Measurements from ENCODE around the gene ADORA2A. TPM values are rescaled to one million over a fixed set of nuclear protein-coding genes. Genes with fewer than 3 reads are reported as not detected.

Gene ADORA2A
- total and polyA plus RNA-seq, 10 of the 15 experiments (the other 5 are each of a cell fraction or from before 2014, with no cell fraction given) = 0.69 to 31.2 (median 18.3) TPM

DNA sequence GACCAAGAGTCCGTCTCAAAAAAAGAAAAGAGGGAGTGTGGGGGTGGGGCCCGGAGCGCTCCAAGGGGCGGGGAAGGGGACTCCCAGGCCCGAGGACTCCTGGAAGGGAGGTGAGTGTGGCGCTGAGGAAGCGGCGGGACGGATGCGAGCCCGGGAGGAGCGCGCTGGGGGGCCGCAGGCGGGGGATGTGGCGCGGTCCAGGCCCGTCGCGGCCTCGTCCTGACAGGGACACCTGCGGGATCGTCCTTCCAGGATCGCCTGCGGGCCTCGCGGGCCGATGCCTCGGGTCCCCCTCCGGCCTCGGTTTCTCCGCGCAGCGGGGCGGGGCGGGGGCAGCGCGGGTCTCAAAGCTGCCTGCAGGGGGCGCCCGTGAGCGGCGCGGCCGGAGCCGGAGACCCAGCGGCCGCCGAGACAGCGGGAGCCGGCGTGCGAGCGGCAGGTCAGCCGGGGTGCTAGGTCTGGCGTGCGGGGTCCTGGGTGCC is 3.8 kb upstream of the ADORA2A start:
- no peak overlapping the region for H3K9ac ChIP-seq (ENCODE audit: control insufficient read depth, insufficient read depth, low read length)
- no peaks in the 10 kb centered on the region for H3K9me3 ChIP-seq (replicated peaks; ENCODE audit: control insufficient read depth, insufficient read depth, low read length)
- SMC1A ChIA-PET (ENCODE audit: uncharacterized antibody, unreplicated experiment) = interaction anchor here (0.8 to 8.9 kb wide), 8 partner anchors 13 to 100 kb away, joined by 3 to 48 read pairs (median 4); no protein-coding TSS in a partner anchor
- POLR2A ChIA-PET = interaction anchor here (0.8 to 3.7 kb wide), 2 partner anchors 11 to 80 kb away, joined by 5 to 13 read pairs; no protein-coding TSS in a partner anchor
- peaks cover 19% of the 10 kb centered on the region for H3K4me1 ChIP-seq (ENCODE audit: control insufficient read depth, insufficient read depth, low read length)
- peak; percentile 64 for ATAC-seq
- H3K27ac ChIP-seq (ENCODE audit: control insufficient read depth, insufficient read depth) = no peak overlapping the region
- peak overlapping the region; percentile 77; the same call in 1 of the 2 replicates for H3K4me3 ChIP-seq
- H3K4me2 ChIP-seq (ENCODE audit: control insufficient read depth, insufficient read depth) = peak overlapping the region; percentile 30; the same call in 1 of the 2 replicates
- FAIRE-seq = no peak
- in situ Hi-C loops (cut with MboI) = no loop called here
- no peaks in the 10 kb centered on the region for H3K27me3 ChIP-seq (replicated peaks in 1 of 2; ENCODE audit: control insufficient read depth in 2 of 2, insufficient read depth in 2 of 2, low read length in 1 of 2)
- peak overlapping the region; percentile 59 for H2AFZ ChIP-seq (ENCODE audit: control insufficient read depth, low read depth, low read length)
- H3K79me2 ChIP-seq (ENCODE audit: control insufficient read depth, insufficient read depth, low read length) = peaks cover 36% of the 10 kb centered on the region
- no peaks in the 10 kb centered on the region; a peak in 1 of 4 replicates for H3K36me3 ChIP-seq (ENCODE audit: control insufficient read depth in 2 of 2, insufficient read depth in 2 of 2, low read length in 1 of 2)
- intact Hi-C loops (cut with micrococcal nuclease; ENCODE audit: unreplicated experiment) = no loop called here
- no peaks in the 10 kb centered on the region for H4K20me1 ChIP-seq (ENCODE audit: control insufficient read depth, insufficient read depth)
- DNase-seq (ENCODE audit: low read depth, low spot score) = no peak
- BruUV-seq (replicated peaks) = no TSS peak
- 1% methylated on average over 27 of the region's 56 CpGs for WGBS (ENCODE audit: insufficient coverage, insufficient replicate concordance, low lambda C conversion rate, missing lambda C conversion rate)
- CTCF ChIA-PET = interaction anchor here (0.6 to 19.9 kb wide), 14 partner anchors 8 to 393 kb away, joined by 3 to 332 read pairs (median 6); no protein-coding TSS in a partner anchor
- RAD21 ChIA-PET (ENCODE audit: unreplicated experiment) = interaction anchor here (0.7 to 10.4 kb wide), 10 partner anchors 10 to 99 kb away, joined by 3 to 107 read pairs (median 4); no protein-coding TSS in a partner anchor
- no peak for TF ChIP-seq ESRRA (IDR thresholded peaks at IDR 0.05; ENCODE audit: low read length)
- no peak for TF ChIP-seq KLF5 (IDR thresholded peaks at IDR 0.05; ENCODE audit: partially characterized antibody)
- TF ChIP-seq, protein P1, sequence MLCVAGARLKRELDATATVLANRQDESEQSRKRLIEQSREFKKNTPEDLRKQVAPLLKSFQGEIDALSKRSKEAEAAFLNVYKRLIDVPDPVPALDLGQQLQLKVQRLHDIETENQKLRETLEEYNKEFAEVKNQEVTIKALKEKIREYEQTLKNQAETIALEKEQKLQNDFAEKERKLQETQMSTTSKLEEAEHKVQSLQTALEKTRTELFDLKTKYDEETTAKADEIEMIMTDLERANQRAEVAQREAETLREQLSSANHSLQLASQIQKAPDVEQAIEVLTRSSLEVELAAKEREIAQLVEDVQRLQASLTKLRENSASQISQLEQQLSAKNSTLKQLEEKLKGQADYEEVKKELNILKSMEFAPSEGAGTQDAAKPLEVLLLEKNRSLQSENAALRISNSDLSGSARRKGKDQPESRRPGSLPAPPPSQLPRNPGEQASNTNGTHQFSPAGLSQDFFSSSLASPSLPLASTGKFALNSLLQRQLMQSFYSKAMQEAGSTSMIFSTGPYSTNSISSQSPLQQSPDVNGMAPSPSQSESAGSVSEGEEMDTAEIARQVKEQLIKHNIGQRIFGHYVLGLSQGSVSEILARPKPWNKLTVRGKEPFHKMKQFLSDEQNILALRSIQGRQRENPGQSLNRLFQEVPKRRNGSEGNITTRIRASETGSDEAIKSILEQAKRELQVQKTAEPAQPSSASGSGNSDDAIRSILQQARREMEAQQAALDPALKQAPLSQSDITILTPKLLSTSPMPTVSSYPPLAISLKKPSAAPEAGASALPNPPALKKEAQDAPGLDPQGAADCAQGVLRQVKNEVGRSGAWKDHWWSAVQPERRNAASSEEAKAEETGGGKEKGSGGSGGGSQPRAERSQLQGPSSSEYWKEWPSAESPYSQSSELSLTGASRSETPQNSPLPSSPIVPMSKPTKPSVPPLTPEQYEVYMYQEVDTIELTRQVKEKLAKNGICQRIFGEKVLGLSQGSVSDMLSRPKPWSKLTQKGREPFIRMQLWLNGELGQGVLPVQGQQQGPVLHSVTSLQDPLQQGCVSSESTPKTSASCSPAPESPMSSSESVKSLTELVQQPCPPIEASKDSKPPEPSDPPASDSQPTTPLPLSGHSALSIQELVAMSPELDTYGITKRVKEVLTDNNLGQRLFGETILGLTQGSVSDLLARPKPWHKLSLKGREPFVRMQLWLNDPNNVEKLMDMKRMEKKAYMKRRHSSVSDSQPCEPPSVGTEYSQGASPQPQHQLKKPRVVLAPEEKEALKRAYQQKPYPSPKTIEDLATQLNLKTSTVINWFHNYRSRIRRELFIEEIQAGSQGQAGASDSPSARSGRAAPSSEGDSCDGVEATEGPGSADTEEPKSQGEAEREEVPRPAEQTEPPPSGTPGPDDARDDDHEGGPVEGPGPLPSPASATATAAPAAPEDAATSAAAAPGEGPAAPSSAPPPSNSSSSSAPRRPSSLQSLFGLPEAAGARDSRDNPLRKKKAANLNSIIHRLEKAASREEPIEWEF (IDR thresholded peaks at IDR 0.05; ENCODE audit: insufficient replicate concordance, low read depth, low read length) = no peak
- TF ChIP-seq RAD21 (IDR thresholded peaks at IDR 0.05; ENCODE audit: insufficient read depth, low read depth, low read length) = peak; percentile 73
- TF ChIP-seq, protein P2, sequence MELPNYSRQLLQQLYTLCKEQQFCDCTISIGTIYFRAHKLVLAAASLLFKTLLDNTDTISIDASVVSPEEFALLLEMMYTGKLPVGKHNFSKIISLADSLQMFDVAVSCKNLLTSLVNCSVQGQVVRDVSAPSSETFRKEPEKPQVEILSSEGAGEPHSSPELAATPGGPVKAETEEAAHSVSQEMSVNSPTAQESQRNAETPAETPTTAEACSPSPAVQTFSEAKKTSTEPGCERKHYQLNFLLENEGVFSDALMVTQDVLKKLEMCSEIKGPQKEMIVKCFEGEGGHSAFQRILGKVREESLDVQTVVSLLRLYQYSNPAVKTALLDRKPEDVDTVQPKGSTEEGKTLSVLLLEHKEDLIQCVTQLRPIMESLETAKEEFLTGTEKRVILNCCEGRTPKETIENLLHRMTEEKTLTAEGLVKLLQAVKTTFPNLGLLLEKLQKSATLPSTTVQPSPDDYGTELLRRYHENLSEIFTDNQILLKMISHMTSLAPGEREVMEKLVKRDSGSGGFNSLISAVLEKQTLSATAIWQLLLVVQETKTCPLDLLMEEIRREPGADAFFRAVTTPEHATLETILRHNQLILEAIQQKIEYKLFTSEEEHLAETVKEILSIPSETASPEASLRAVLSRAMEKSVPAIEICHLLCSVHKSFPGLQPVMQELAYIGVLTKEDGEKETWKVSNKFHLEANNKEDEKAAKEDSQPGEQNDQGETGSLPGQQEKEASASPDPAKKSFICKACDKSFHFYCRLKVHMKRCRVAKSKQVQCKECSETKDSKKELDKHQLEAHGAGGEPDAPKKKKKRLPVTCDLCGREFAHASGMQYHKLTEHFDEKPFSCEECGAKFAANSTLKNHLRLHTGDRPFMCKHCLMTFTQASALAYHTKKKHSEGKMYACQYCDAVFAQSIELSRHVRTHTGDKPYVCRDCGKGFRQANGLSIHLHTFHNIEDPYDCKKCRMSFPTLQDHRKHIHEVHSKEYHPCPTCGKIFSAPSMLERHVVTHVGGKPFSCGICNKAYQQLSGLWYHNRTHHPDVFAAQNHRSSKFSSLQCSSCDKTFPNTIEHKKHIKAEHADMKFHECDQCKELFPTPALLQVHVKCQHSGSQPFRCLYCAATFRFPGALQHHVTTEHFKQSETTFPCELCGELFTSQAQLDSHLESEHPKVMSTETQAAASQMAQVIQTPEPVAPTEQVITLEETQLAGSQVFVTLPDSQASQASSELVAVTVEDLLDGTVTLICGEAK (IDR thresholded peaks at IDR 0.05; ENCODE audit: borderline replicate concordance) = no peak
- TF ChIP-seq JUNB (IDR thresholded peaks at IDR 0.05) = no peak
- no peak for TF ChIP-seq STAT3 (IDR thresholded peaks at IDR 0.05; ENCODE audit: low read depth, low read length)
- TF ChIP-seq TCF3 (IDR thresholded peaks at IDR 0.05; ENCODE audit: borderline replicate concordance, insufficient read depth, low read depth, low read length) = no peak
- TF ChIP-seq DPF2 (IDR thresholded peaks at IDR 0.05) = no peak
- peak; percentile 93 for TF ChIP-seq SMARCA5 (IDR thresholded peaks at IDR 0.05)
- TF ChIP-seq, protein P3, sequence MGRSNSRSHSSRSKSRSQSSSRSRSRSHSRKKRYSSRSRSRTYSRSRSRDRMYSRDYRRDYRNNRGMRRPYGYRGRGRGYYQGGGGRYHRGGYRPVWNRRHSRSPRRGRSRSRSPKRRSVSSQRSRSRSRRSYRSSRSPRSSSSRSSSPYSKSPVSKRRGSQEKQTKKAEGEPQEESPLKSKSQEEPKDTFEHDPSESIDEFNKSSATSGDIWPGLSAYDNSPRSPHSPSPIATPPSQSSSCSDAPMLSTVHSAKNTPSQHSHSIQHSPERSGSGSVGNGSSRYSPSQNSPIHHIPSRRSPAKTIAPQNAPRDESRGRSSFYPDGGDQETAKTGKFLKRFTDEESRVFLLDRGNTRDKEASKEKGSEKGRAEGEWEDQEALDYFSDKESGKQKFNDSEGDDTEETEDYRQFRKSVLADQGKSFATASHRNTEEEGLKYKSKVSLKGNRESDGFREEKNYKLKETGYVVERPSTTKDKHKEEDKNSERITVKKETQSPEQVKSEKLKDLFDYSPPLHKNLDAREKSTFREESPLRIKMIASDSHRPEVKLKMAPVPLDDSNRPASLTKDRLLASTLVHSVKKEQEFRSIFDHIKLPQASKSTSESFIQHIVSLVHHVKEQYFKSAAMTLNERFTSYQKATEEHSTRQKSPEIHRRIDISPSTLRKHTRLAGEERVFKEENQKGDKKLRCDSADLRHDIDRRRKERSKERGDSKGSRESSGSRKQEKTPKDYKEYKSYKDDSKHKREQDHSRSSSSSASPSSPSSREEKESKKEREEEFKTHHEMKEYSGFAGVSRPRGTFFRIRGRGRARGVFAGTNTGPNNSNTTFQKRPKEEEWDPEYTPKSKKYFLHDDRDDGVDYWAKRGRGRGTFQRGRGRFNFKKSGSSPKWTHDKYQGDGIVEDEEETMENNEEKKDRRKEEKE (IDR thresholded peaks at IDR 0.05) = no peak
- TF ChIP-seq NR2F1 (conservative IDR thresholded peaks at IDR 0.05) = peak; percentile 52
